NCI-H446 (cell line): ENCODE results near the gene ZNF280B.
"Not testable (repeated sequence)": the region's sequence is repeated elsewhere in the genome, so short reads cannot be mapped to it uniquely, and the experiment has no call there.

ENCODE experiments used
- DNase-seq, 2 experiments: peaks; one replicate each; lab custom pipeline; 2025; lab: John Stamatoyannopoulos, UW

Gene ZNF280B

GRCh38 chr22:22509912-22510311 is 1.4 kb upstream of the ZNF280B start:
- not testable (repeated sequence) for DNase-seq

DNA sequence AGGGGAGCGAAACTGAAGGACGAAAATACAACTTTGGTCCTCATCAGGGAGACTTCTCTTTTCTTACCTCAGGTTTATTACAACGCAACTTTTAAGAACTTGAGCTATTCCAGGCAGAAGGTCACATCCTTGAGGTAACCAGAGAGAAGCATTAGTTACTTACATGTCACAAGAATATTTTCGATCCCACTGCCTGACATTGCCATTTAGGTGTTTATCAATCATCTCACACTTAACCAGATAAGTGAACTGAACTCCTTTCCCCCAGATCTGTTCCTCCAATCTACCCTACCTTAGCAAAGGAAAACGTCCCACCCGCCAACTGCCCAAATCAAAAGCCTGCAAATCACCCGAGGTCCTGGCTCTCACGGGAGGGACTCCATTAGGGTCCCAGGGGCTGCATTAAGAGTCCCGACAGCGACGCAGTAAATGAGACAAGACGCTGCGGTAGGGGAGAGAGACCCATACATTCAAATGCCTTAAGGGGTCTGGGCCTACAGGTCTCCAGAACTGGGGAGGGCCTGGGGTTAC is 734 bp downstream of the ZNF280B start:
- no peak for DNase-seq

DNA sequence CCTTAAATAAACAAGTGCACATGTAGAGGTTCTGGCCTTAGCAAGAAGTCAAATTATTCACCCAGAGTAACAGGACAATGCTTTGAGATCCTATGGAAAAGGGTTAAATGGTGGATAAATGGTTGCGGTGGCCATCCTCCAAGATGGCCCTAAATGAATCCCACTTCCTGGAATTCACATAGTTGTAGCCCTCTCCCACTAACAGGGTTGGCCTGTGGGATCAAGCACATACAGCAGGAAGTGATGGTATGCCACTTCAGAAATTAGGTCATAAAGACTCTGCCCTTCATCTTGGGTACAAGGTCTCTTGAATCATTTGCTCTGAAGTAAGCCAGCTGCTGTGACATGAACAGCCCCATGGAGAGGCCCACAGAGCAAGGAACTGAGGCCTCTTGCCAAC is 1.8 kb downstream of the ZNF280B start:
- DNase-seq: no peak

DNA sequence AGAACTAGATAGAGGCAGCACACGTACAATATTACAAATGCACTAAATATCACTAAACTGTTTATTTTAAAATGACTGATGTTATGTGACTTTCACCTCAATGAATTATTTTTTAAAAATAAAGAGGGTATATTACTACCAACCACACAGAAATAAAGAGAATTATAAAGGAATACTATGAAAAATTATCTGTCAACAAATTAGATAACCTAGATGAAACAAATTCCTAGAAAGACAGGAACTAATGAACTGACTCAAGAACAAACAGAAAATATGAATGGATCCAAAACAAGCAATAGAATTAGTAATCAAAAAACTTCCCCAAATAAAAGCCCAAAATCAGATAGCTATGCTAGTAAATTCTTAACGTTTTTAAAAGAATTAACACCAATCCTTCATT is 10.3 kb downstream of the ZNF280B start:
- no peak for DNase-seq

DNA sequence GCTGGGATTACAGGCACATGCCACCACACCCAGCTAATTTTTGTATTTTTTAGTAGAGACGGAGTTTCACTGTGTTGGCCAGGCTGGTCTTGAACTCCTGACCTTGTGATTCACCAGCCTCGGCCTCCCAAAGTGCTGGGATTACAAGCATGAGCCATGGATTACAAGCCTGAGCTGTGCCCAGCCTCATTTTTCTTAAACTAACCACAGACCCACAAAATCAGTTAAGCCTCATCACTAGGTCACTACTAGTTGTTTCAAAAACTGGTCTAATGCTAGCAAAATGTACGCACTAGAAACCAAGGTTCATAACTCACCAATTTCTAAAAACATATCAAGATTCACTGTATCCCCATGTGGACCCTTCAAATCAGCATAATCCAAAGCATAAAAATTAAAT is 17.0 kb downstream of the ZNF280B start:
- not testable (repeated sequence) for DNase-seq

GRCh38 chr22:22488736-22489135 is 19.8 kb downstream of the ZNF280B start:
- DNase-seq: no peak

GRCh38 chr22:22487869-22488597 is 20.5 kb downstream of the ZNF280B start:
- no peak for DNase-seq

- DNase-seq: no peak
Measured at GRCh38 chr22:22487059-22487458, 21.5 kb downstream of the ZNF280B start.

DNA sequence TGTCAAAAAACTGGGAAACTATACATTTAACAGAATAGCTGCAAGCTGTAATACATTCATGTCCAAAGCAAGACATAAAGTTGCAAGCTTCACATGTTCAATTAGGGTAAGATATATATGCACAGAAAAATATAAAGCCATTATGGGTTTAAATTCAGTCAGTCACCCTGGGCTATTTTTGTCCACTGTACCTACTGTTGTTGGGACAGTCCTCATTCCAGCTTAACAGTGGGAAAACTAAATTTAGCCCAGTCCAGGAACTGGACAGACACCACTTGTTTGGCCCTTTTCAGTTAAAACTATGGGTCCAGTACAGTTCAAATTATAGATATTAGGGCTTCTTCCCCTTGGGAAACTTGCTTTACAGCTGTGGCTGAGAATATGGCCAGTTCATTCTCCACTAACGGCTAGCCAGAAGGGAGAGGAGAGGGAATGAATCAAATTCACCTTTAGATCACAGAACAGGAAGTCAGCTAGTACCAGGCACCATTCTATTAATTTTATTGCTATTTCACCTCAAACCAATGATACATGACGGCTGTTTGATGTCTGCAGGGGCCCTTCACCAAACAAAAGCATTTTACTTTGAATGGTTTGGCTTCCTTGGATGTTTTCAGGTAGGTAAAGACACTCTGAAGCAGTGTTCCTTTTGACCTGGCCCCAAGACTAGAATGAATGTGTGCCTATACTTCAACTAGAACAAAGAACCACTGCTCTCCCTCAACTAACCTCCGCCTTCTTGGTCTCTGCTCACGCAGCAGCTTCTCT is 22.2 kb downstream of the ZNF280B start:
- DNase-seq: no peak

DNA sequence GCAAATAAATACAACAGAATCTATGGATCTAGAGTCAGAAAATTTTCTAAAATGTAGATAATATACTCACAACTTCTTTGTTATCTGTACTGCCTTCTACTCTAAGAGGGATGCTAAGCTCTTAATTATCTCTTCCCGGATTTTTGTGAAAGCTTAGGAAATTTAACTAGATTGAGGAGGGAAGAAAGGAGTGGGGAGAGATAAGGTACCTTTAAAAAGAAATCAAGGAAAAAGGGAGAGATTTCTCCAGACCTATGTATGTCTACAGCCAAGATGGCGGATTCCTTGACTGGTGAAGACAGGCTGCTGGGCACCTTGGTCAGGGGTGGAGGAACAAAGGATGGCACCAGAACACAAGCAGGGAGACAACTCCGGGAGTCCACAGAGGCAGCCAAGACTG is 23.0 kb downstream of the ZNF280B start:
- no peak for DNase-seq

- DNase-seq: no peak
Measured at GRCh38 chr22:22484023-22484422, 24.5 kb downstream of the ZNF280B start.

DNA sequence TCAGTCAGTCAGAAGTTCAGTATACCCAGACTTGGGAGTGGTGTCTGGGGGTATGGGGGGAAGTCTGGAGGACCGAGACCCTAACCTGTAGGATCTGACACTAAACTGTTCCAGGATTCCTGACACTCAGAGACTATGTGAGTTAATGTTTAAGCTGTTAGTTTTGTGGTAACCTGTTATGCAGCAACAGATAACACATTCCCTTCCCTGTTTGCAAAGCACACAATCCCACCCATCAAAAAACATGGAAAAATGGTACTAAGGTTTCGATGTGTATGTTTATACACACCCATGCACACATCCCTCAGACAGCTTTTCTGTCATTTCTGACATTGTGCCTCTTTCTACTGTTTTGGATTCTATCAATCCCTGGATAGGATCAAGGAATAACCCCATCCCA is 27.6 kb downstream of the ZNF280B start:
- no peak for DNase-seq

DNA sequence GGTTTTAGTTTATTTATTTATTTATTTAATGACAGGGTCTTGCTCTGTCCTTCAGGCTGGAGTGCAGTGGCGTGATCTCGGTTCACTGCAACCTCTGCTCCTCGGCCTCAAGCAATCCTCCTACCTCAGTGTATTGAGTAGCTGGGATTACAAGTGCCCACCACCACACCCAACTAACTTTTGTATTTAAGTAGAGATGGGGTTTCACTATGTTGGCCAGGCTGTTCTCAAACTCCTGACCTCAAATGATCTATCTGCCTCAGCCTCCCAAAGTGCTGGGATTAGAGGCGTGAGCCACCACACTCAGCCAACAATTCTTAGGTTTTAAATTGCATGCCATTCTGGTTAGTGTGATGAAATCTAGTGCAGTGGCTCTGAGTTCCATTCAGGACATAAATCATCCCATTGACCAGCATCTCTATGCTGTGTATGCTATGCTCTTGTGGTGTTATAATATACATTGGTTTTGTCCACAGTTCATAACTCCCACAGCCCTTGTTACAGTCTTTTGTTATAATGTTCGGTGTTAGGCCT is 28.5 kb downstream of the ZNF280B start:
- DNase-seq: no peak

- no peak for DNase-seq
Measured at GRCh38 chr22:22479116-22479515, 29.4 kb downstream of the ZNF280B start.

DNA sequence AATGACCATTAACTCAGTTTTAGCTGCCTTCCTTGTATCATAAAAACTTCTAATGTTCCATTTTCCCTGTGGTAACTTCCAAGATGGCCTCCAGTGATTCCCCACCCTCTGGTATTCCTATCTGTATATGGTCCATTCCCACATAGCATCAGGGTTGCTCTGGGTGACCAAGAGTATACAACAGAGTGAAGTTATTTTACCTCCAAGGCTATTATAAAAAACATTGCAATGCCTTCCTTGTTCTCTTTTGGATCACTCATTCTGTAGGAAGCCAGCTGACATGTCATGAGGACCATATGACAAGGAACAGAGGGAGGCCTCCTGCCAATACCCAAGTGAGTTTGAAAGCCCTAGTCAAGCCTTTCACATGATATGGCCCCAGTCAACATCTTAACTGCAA is 30.1 kb downstream of the ZNF280B start:
- no peak for DNase-seq

GRCh38 chr22:22474733-22475132 is 33.8 kb downstream of the ZNF280B start:
- DNase-seq: no peak

DNA sequence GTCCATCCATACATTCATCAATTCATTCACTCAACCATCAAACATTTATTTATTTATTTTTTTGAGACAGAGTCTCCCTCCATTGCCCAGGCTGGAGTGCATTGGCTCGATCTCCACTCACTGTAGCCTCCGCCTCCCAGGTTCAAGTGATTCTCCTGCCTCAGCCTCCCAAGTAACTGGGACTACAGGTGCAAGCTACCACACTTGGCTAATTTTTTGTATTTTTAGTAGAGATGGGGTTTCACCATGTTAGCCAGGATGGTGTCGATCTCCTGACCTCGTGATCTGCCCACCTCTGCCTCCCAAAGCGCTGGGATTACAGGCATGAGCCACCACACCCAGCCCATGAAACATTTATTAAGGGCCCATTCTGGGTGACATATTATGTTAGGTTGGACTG is 37.4 kb downstream of the ZNF280B start:
- DNase-seq: not testable (repeated sequence)

- no peak for DNase-seq
Measured at GRCh38 chr22:22469527-22469926, 39.0 kb downstream of the ZNF280B start.

- DNase-seq: not testable (repeated sequence)
Measured at GRCh38 chr22:22468794-22469469, 39.6 kb downstream of the ZNF280B start.

DNA sequence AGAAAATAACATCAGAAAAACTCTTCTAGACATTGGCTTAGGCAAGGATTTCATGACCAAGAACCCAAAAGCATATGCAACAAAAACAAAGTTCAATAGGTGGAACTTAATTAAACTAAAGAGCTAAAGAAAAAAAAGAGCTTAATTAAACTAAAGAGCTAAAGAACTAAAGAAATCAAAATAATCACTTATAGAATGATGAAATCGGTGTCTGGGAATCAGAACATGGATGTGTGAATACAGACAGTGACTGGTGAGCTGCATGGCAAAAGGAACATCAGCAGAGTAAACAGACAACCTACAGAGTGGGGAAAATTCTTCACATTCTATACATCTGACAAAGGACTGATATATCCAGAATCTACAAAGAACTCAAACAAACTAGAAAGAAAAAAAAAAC is 41.4 kb downstream of the ZNF280B start:
- no peak for DNase-seq

DNA sequence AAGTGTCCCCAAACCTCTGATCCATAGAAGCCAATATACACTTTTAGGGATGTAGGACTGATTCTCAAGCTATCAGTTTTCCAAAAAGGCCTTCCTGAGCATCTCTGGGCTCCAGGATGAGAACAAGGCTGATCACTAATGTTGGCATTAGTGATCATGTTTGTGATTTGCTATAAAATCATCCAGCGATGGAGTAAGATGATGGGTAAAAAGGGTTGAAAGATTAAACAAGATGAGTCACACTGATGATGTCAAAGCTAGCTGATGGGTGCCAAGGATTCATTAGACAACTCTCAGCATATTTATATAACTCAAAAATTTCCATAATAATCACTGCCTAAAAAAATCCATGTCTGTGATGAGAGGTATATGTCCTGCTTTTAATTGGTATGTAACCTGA is 42.8 kb downstream of the ZNF280B start:
- no peak for DNase-seq

DNA sequence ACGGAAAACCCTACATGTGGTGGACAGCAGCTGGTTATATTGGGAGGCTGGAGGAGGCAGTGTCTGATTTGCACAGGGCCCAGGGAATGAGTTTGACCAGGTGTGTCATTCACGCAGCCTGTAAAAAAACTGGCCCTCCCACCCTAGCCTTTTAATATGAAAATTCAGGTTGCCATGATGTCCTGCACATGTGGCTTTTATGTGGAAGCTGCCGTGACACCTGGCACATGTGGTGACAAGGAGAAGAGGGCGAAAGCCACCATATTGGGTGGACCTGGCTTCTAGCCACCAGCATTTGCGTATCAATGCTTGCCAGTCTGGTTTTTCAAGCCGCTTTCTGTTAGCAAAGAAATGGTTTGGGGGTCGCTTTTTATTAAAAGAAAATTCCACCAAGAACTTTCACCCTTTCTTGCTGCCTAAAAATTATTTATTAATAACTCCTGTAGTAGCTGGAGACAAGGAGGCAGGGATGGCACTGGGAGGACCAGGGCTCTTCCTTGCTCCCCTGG is 43.4 kb downstream of the ZNF280B start:
- DNase-seq: no peak
